HEK293 (cell line): ENCODE measurements around the gene OBSL1.
A peak's percentile ranks its signal among the peaks of the same experiment; 100 is the strongest.

Experiments
- CTCF ChIA-PET: fragments of 350-600 bp; formaldehyde crosslinking; extraction: SDS; loops from one replicate; lab custom pipeline; 2021; ENCODE audit warnings: antibody characterized with exemption; lab: Yijun Ruan, JAX
- POLR2A ChIA-PET: fragments of 300-600 bp; formaldehyde crosslinking; extraction: SDS; loops from one replicate; lab custom pipeline; 2020; ENCODE audit warnings: antibody characterized with exemption, inconsistent platforms; lab: Yijun Ruan, JAX
- H3K27ac ChIP-seq: fragments of 200-500 bp; sonication (Bioruptor generic); 2 replicates; pipeline ENCODE4 v1.5.1; 2014; ENCODE audit warnings: low read depth, low read length, control low read depth, inconsistent platforms; ENCODE audit errors: extremely low read depth
- H3K36me3 ChIP-seq, 2 experiments: fragments of 200-500 bp in 1 of 2; sonication (Bioruptor generic) in 1 of 2; 1 replicate in 1 of 2; 2 replicates in 1 of 2; pipeline ENCODE4 v1.5.1; 2014 to 2017; ENCODE audit warnings: inconsistent platforms in 2 of 2, low read length in 2 of 2; ENCODE audit not compliant: control insufficient read depth in 2 of 2, insufficient read depth in 1 of 2
- H3K4me1 ChIP-seq: fragments of 200-500 bp; sonication (Bioruptor generic); 2 replicates; pipeline ENCODE4 v1.5.1; 2014; ENCODE audit warnings: mild to moderate bottlenecking, low read length, inconsistent platforms; ENCODE audit not compliant: control insufficient read depth, insufficient read depth
- H3K4me3 ChIP-seq: 2 replicates; pipeline ENCODE4 v1.5.1; 2011; ENCODE audit warnings: low read depth, mild to moderate bottlenecking, control low read depth, low read length, moderate library complexity
- H3K9me3 ChIP-seq: fragments of 200-500 bp; sonication (Bioruptor generic); 2 replicates; pipeline ENCODE4 v1.5.1; 2014; ENCODE audit warnings: low read depth, low read length, inconsistent platforms; ENCODE audit not compliant: control insufficient read depth, insufficient read depth
- GLIS1 ChIP-seq: fragments of 450-650 bp; formaldehyde crosslinking; IDR thresholded peaks from 2 replicates; pipeline ENCODE4 v1.5.1; 2016; ENCODE audit warnings: missing biosample characterization, missing genetic modification characterization
- HOXC10 ChIP-seq: sonication (generic); formaldehyde crosslinking; IDR thresholded peaks from 2 replicates; pipeline ENCODE4 v1.8.1; 2023; ENCODE audit warnings: mild to moderate bottlenecking, missing genetic modification reagents
- HOXD13 ChIP-seq: sonication (generic); formaldehyde crosslinking; IDR thresholded peaks from 2 replicates; pipeline ENCODE4 v1.8.0; 2022; ENCODE audit warnings: missing genetic modification reagents, borderline replicate concordance
- MEIS1 ChIP-seq: sonication (generic); formaldehyde crosslinking; IDR thresholded peaks from 2 replicates; pipeline ENCODE4 v1.8.1; 2022; ENCODE audit warnings: missing genetic modification reagents, mild to moderate bottlenecking, borderline replicate concordance
- PATZ1 ChIP-seq: fragments of 450-650 bp; formaldehyde crosslinking; IDR thresholded peaks from 2 replicates; pipeline ENCODE4 v1.5.1; 2016; ENCODE audit warnings: missing biosample characterization, missing genetic modification characterization
- PRDM10 ChIP-seq: fragments of 450-650 bp; formaldehyde crosslinking; IDR thresholded peaks from 2 replicates; pipeline ENCODE4 v1.5.1; 2016; ENCODE audit warnings: missing biosample characterization, missing genetic modification characterization
- SCRT2 ChIP-seq: fragments of 450-650 bp; formaldehyde crosslinking; IDR thresholded peaks from 2 replicates; pipeline ENCODE4 v1.5.1; 2016; ENCODE audit warnings: missing biosample characterization, missing genetic modification characterization
- SP3 ChIP-seq: fragments of 450-650 bp; formaldehyde crosslinking; IDR thresholded peaks from 2 replicates; pipeline ENCODE4 v1.5.1; 2016; ENCODE audit warnings: missing biosample characterization, missing genetic modification characterization
- TCF7L2 ChIP-seq: IDR thresholded peaks from 2 replicates; pipeline ENCODE4 v1.6.1; 2011; ENCODE audit warnings: low read depth, mild to moderate bottlenecking, inconsistent platforms, low read length, moderate library complexity, borderline replicate concordance
- TRIM28 ChIP-seq: IDR thresholded peaks from 2 replicates; pipeline ENCODE4 v1.6.1; 2011; ENCODE audit warnings: low read length, control low read depth, borderline replicate concordance
- ZBTB10 ChIP-seq: fragments of 450-650 bp; formaldehyde crosslinking; IDR thresholded peaks from 2 replicates; pipeline ENCODE4 v1.5.1; 2016; ENCODE audit warnings: missing biosample characterization, missing genetic modification characterization
- ZNF16 ChIP-seq: fragments of 450-650 bp; formaldehyde crosslinking; IDR thresholded peaks from 2 replicates; pipeline ENCODE4 v1.5.1; 2016; ENCODE audit warnings: low read depth, missing biosample characterization, missing genetic modification characterization
- ZNF26 ChIP-seq: fragments of 450-650 bp; formaldehyde crosslinking; IDR thresholded peaks from 2 replicates; pipeline ENCODE4 v1.5.1; 2016; ENCODE audit warnings: missing biosample characterization, missing genetic modification characterization
- ZNF335 ChIP-seq: fragments of 450-650 bp; formaldehyde crosslinking; conservative IDR thresholded peaks from 2 replicates; pipeline ENCODE4 v1.5.1; 2016; ENCODE audit warnings: missing biosample characterization, missing genetic modification characterization
- ZNF37A ChIP-seq: fragments of 450-650 bp; IDR thresholded peaks from 2 replicates; pipeline ENCODE4 v1.5.1; 2018; ENCODE audit warnings: missing biosample characterization, missing genetic modification characterization
- ZNF555 ChIP-seq: fragments of 450-650 bp; formaldehyde crosslinking; conservative IDR thresholded peaks from 2 replicates; pipeline ENCODE4 v1.5.1; 2017; ENCODE audit warnings: missing biosample characterization, mild to moderate bottlenecking, missing genetic modification characterization, inconsistent platforms
- ZNF560 ChIP-seq: fragments of 450-650 bp; formaldehyde crosslinking; IDR thresholded peaks from 2 replicates; pipeline ENCODE4 v1.5.1; 2017; ENCODE audit warnings: missing biosample characterization, missing genetic modification characterization, borderline replicate concordance
- ZNF571 ChIP-seq: fragments of 450-650 bp; formaldehyde crosslinking; IDR thresholded peaks from 2 replicates; pipeline ENCODE4 v1.5.0; 2017; ENCODE audit warnings: missing biosample characterization, missing genetic modification characterization
- ZNF76 ChIP-seq: fragments of 450-650 bp; formaldehyde crosslinking; IDR thresholded peaks from 2 replicates; pipeline ENCODE4; 2016; ENCODE audit warnings: low read depth, missing biosample characterization, missing genetic modification characterization, borderline replicate concordance
- ZSCAN4 ChIP-seq: fragments of 450-650 bp; formaldehyde crosslinking; IDR thresholded peaks from 2 replicates; pipeline ENCODE4 v1.5.1; 2017; ENCODE audit warnings: missing biosample characterization, missing genetic modification characterization

The OBSL1 gene

GRCh38 chr2:219581346-219581745, 10.0 kb upstream of the OBSL1 start (continued):
- TF ChIP-seq ZNF26 (tag by site-specific recombination) (no peak), ZNF76 (no peak), HOXD13 (no peak), HOXC10 (CRISPR knock-in tag) (no peak), MEIS1 (no peak), ZNF571 (tag by site-specific recombination) (no peak), ZNF16 (tag by site-specific recombination) (no peak), ZBTB10 (no peak), ZNF37A (tag by site-specific recombination) (no peak), ZNF555 (no peak), SCRT2 (tag by site-specific recombination) (no peak), SP3 (tag by site-specific recombination) (no peak), TCF7L2 (no peak)

- no peak for TF ChIP-seq GLIS1
- peak; percentile 59 for TF ChIP-seq ZNF335 (tag by site-specific recombination)
- Histone ChIP-seq H3K36me3 (no peaks in the 10 kb centered on the region), H3K9me3 (no peaks in the 10 kb centered on the region), H3K4me1 (peaks cover 2% of the 10 kb centered on the region; the same call in 1 of the 2 replicates), H3K27ac (no peak overlapping the region), H3K4me3 (no peak overlapping the region)
- ChIA-PET POLR2A (no interaction called here), CTCF (no interaction called here)
Measured at GRCh38 chr2:219578811-219579613, 7.7 kb upstream of the OBSL1 start.

- ChIA-PET POLR2A (interaction anchor here (1.0 to 1.2 kb wide), 3 partner anchors 10 to 20 kb away, joined by 3 to 4 read pairs (median 4); no protein-coding TSS in a partner anchor), CTCF (interaction anchor here (0.7 to 1.9 kb wide), 6 partner anchors 16 to 146 kb away, joined by 3 to 8 read pairs (median 4); no protein-coding TSS in a partner anchor)
- H3K9me3 ChIP-seq = no peaks in the 10 kb centered on the region
- H3K27ac ChIP-seq = peak overlapping the region; percentile 49; the same call in 1 of the 2 replicates
- peaks cover 5% of the 10 kb centered on the region for H3K4me1 ChIP-seq
- no peaks in the 10 kb centered on the region for H3K36me3 ChIP-seq
- no peak overlapping the region for H3K4me3 ChIP-seq
- TF ChIP-seq PATZ1 (tag by site-specific recombination) (peak; percentile 7; the same call in 1 of the 2 replicates), PRDM10 (peak; percentile 48), TRIM28 (peak; percentile 92), ZSCAN4 (tag by site-specific recombination) (peak; percentile 88), ZNF335 (tag by site-specific recombination) (peak; percentile 41), ZNF560 (tag by site-specific recombination) (no peak)
Measured at GRCh38 chr2:219576505-219577388, 5.4 kb upstream of the OBSL1 start.
